Rectal smooth muscle tissue (tissue), 1 donor: ENCODE measurements around the gene QRSL1.

ENCODE experiments used
- H3K27ac ChIP-seq: one replicate; pipeline ENCODE4 v1.7.0; 2013; ENCODE audit warnings: low read depth, low read length, inconsistent platforms
- H3K27me3 ChIP-seq: one replicate; pipeline ENCODE4 v1.7.0; 2013; ENCODE audit warnings: low read length; ENCODE audit not compliant: control insufficient read depth, insufficient read depth
- H3K36me3 ChIP-seq: one replicate; pipeline ENCODE4 v1.7.0; 2013; ENCODE audit warnings: low read length; ENCODE audit not compliant: control insufficient read depth, insufficient read depth
- H3K4me1 ChIP-seq: one replicate; pipeline ENCODE4 v1.7.0; 2013; ENCODE audit warnings: low read length; ENCODE audit not compliant: control insufficient read depth, insufficient read depth
- H3K4me3 ChIP-seq: one replicate; pipeline ENCODE4 v1.7.0; 2013; ENCODE audit warnings: low read length
- H3K9ac ChIP-seq: one replicate; pipeline ENCODE4 v1.7.0; 2013; ENCODE audit warnings: low read length

Gene QRSL1

GRCh38 chr6:106666282-106667021, 37.1 kb downstream of the QRSL1 start:
- Histone ChIP-seq H3K4me3 (no peak overlapping the region), H3K27me3 (no peaks in the 10 kb centered on the region), H3K36me3 (no peaks in the 10 kb centered on the region), H3K27ac (no peak overlapping the region), H3K4me1 (no peaks in the 10 kb centered on the region), H3K9ac (no peak overlapping the region)

- H3K36me3 ChIP-seq: no peaks in the 10 kb centered on the region
- no peaks in the 10 kb centered on the region for H3K27me3 ChIP-seq
- no peak overlapping the region for H3K27ac ChIP-seq
- H3K4me1 ChIP-seq: no peaks in the 10 kb centered on the region
- H3K4me3 ChIP-seq: no peak overlapping the region
- H3K9ac ChIP-seq: no peak overlapping the region
Observed at GRCh38 chr6:106667022-106667402, 37.6 kb downstream of the QRSL1 start.

GRCh38 chr6:106670236-106670635, 40.9 kb downstream of the QRSL1 start:
- Histone ChIP-seq H3K36me3 (no peaks in the 10 kb centered on the region), H3K27ac (no peak overlapping the region), H3K9ac (no peak overlapping the region), H3K4me1 (no peaks in the 10 kb centered on the region), H3K4me3 (no peak overlapping the region), H3K27me3 (no peaks in the 10 kb centered on the region)

GRCh38 chr6:106671651-106672050, 42.3 kb downstream of the QRSL1 start:
- Histone ChIP-seq H3K27me3 (no peaks in the 10 kb centered on the region), H3K9ac (no peak overlapping the region), H3K27ac (no peak overlapping the region), H3K4me3 (no peak overlapping the region), H3K4me1 (no peaks in the 10 kb centered on the region), H3K36me3 (no peaks in the 10 kb centered on the region)

GRCh38 chr6:106674541-106675229, 45.3 kb downstream of the QRSL1 start:
- H3K9ac ChIP-seq: no peak overlapping the region
- no peak overlapping the region for H3K4me3 ChIP-seq
- H3K36me3 ChIP-seq: no peaks in the 10 kb centered on the region
- H3K4me1 ChIP-seq: no peaks in the 10 kb centered on the region
- no peaks in the 10 kb centered on the region for H3K27me3 ChIP-seq
- no peak overlapping the region for H3K27ac ChIP-seq

- no peaks in the 10 kb centered on the region for H3K4me1 ChIP-seq
- no peaks in the 10 kb centered on the region for H3K36me3 ChIP-seq
- H3K27me3 ChIP-seq: no peaks in the 10 kb centered on the region
- no peak overlapping the region for H3K9ac ChIP-seq
- H3K27ac ChIP-seq: no peak overlapping the region
- H3K4me3 ChIP-seq: no peak overlapping the region
Observed at GRCh38 chr6:106677282-106677681, 47.9 kb downstream of the QRSL1 start.

GRCh38 chr6:106684011-106684410, 54.6 kb downstream of the QRSL1 start:
- Histone ChIP-seq H3K27me3 (no peaks in the 10 kb centered on the region), H3K27ac (no peak overlapping the region), H3K36me3 (no peaks in the 10 kb centered on the region), H3K4me3 (no peak overlapping the region), H3K9ac (no peak overlapping the region), H3K4me1 (no peaks in the 10 kb centered on the region)

GRCh38 chr6:106685833-106686232, 56.5 kb downstream of the QRSL1 start:
- Histone ChIP-seq H3K4me3 (no peak overlapping the region), H3K27ac (no peak overlapping the region), H3K36me3 (no peaks in the 10 kb centered on the region), H3K4me1 (no peaks in the 10 kb centered on the region), H3K9ac (no peak overlapping the region), H3K27me3 (no peaks in the 10 kb centered on the region)

- Histone ChIP-seq H3K4me1 (no peaks in the 10 kb centered on the region), H3K36me3 (no peaks in the 10 kb centered on the region), H3K4me3 (no peak overlapping the region), H3K9ac (no peak overlapping the region), H3K27me3 (no peaks in the 10 kb centered on the region), H3K27ac (no peak overlapping the region)
Observed at GRCh38 chr6:106688177-106688951, 59.0 kb downstream of the QRSL1 start.

GRCh38 chr6:106692112-106692818, 62.9 kb downstream of the QRSL1 start:
- H3K27ac ChIP-seq: no peak overlapping the region
- H3K27me3 ChIP-seq: no peaks in the 10 kb centered on the region
- H3K4me1 ChIP-seq: no peaks in the 10 kb centered on the region
- H3K36me3 ChIP-seq: no peaks in the 10 kb centered on the region
- H3K4me3 ChIP-seq: no peak overlapping the region
- H3K9ac ChIP-seq: no peak overlapping the region

GRCh38 chr6:106692819-106693208, 63.4 kb downstream of the QRSL1 start:
- Histone ChIP-seq H3K4me3 (no peak overlapping the region), H3K36me3 (no peaks in the 10 kb centered on the region), H3K27ac (no peak overlapping the region), H3K27me3 (no peaks in the 10 kb centered on the region), H3K4me1 (no peaks in the 10 kb centered on the region), H3K9ac (no peak overlapping the region)

- Histone ChIP-seq H3K36me3 (no peaks in the 10 kb centered on the region), H3K9ac (no peak overlapping the region), H3K4me3 (no peak overlapping the region), H3K27ac (no peak overlapping the region), H3K27me3 (no peaks in the 10 kb centered on the region), H3K4me1 (no peaks in the 10 kb centered on the region)
Observed at GRCh38 chr6:106693418-106693817, 64.0 kb downstream of the QRSL1 start.
